NCI-H187 treated with DMSO at 0.1 percent for 48 hours (cell line): ENCODE measurements around the gene ANOS1.
"Not testable (repeated sequence)": the region's sequence is repeated elsewhere in the genome, so short reads cannot be mapped to it uniquely, and the experiment has no call there.

Experiments
- DNase-seq: peaks from one replicate; lab custom pipeline; 2025; lab: John Stamatoyannopoulos, UW

The ANOS1 gene

GRCh38 chrX:8607326-8607725 lies 124.6 kb downstream of the ANOS1 start:
- DNase-seq, result no peak

- no peak for DNase-seq
Observed at GRCh38 chrX:8604131-8604530, 127.8 kb downstream of the ANOS1 start.

GRCh38 chrX:8591501-8591900 lies 140.4 kb downstream of the ANOS1 start:
- no peak for DNase-seq

GRCh38 chrX:8586953-8587352 lies 145.0 kb downstream of the ANOS1 start:
- DNase-seq, result no peak

- no peak for DNase-seq
Observed at GRCh38 chrX:8579602-8580001, 152.3 kb downstream of the ANOS1 start.

- DNase-seq, result no peak
Observed at GRCh38 chrX:8576821-8577220, 155.1 kb downstream of the ANOS1 start.

GRCh38 chrX:8565729-8566128 lies 166.2 kb downstream of the ANOS1 start:
- DNase-seq, result no peak

GRCh38 chrX:8548446-8548845 lies 183.5 kb downstream of the ANOS1 start:
- no peak for DNase-seq

GRCh38 chrX:8546715-8547114 lies 185.2 kb downstream of the ANOS1 start:
- no peak for DNase-seq

- DNase-seq, result no peak
Observed at GRCh38 chrX:8520791-8521190, 211.1 kb downstream of the ANOS1 start.

GRCh38 chrX:8520178-8520577 lies 211.8 kb downstream of the ANOS1 start:
- DNase-seq, result no peak

- DNase-seq, result no peak
Observed at GRCh38 chrX:8504451-8504850, 227.5 kb downstream of the ANOS1 start.

GRCh38 chrX:8502101-8502500 lies 229.8 kb downstream of the ANOS1 start:
- not testable (repeated sequence) for DNase-seq

GRCh38 chrX:8500203-8500602 lies 231.7 kb downstream of the ANOS1 start:
- DNase-seq, result no peak

GRCh38 chrX:8495036-8495435 lies 236.9 kb downstream of the ANOS1 start:
- DNase-seq, result not testable (repeated sequence)

GRCh38 chrX:8484360-8484949 lies 247.5 kb downstream of the ANOS1 start:
- peak; percentile 62 for DNase-seq
